GM12891 (cell line): Measurements from ENCODE around the gene CD33.

Source experiments
- PAX5 ChIP-seq: IDR thresholded peaks from 2 replicates; pipeline ENCODE4 v1.6.1; 2011; ENCODE audit warnings: low read length, moderate library complexity, mild to moderate bottlenecking; ENCODE audit not compliant: insufficient read depth, severe bottlenecking
- POLR2A ChIP-seq: IDR thresholded peaks from 2 replicates; pipeline ENCODE4 v1.6.1; 2011; ENCODE audit warnings: low read depth, low read length, control low read depth
- POLR2AphosphoS5 ChIP-seq: IDR thresholded peaks from 2 replicates; pipeline ENCODE4 v1.6.1; 2011; ENCODE audit warnings: low read depth, low read length, control low read depth
- POU2F2 ChIP-seq: IDR thresholded peaks from 2 replicates; pipeline ENCODE4 v1.6.1; 2011; ENCODE audit warnings: low read depth, mild to moderate bottlenecking, control low read depth, low read length, moderate library complexity

GRCh38 chr19:51183629-51184028 lies 41.3 kb upstream of the CD33 start:
- TF ChIP-seq POLR2AphosphoS5 (no peak), POLR2A (no peak), POU2F2 (no peak), PAX5 (no peak)
